AG04449 (cell line): Measurements from ENCODE around the gene STAT1.

Experiments used
- CTCF ChIA-PET: fragments of 350-600 bp; formaldehyde crosslinking; extraction: SDS; loops from one replicate; lab custom pipeline; 2021; ENCODE audit warnings: antibody characterized with exemption; lab: Yijun Ruan, JAX
- POLR2A ChIA-PET: fragments of 400-600, 350-600 bp; formaldehyde crosslinking; extraction: SDS; loops from one replicate; lab custom pipeline; 2020; ENCODE audit warnings: antibody characterized with exemption, inconsistent platforms; lab: Yijun Ruan, JAX
- DNase-seq: peaks from one replicate; pipeline ENCODE4 v3.0.0-alpha.2; 2010; ENCODE audit warnings: low read depth, low spot score
- H3K4me3 ChIP-seq: 2 replicates; pipeline ENCODE4 v1.5.1; 2011; ENCODE audit warnings: low read depth, mild to moderate bottlenecking, control low read depth, low read length
- TF ChIP-seq, protein P1 (sequence below): IDR thresholded peaks from one replicate; pipeline ENCODE4 v1.5.1; 2011; ENCODE audit warnings: mild to moderate bottlenecking, moderate library complexity, low read length, control low read depth, inconsistent platforms; ENCODE audit not compliant: insufficient read depth; ENCODE audit errors: missing control alignments

STAT1 gene

DNA sequence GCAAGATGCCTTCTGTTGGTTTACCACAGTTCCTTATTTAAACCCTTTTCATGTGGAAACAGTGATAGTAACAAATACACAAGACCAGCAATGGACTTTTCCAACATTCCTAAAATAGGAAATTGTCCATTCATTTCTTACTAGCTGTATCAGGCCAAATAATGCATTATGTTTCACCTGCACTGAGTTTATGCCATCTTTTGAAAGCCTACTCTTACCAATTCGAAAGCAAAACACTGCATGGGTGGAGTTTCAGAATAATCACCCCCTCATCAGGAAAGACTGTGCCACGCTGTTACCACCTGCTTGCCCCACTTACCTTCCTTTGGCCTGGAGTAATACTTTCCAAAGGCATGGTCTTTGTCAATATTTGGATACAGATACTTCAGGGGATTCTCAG, 37.5 kb downstream of the STAT1 start:
- TF ChIP-seq, protein P1, sequence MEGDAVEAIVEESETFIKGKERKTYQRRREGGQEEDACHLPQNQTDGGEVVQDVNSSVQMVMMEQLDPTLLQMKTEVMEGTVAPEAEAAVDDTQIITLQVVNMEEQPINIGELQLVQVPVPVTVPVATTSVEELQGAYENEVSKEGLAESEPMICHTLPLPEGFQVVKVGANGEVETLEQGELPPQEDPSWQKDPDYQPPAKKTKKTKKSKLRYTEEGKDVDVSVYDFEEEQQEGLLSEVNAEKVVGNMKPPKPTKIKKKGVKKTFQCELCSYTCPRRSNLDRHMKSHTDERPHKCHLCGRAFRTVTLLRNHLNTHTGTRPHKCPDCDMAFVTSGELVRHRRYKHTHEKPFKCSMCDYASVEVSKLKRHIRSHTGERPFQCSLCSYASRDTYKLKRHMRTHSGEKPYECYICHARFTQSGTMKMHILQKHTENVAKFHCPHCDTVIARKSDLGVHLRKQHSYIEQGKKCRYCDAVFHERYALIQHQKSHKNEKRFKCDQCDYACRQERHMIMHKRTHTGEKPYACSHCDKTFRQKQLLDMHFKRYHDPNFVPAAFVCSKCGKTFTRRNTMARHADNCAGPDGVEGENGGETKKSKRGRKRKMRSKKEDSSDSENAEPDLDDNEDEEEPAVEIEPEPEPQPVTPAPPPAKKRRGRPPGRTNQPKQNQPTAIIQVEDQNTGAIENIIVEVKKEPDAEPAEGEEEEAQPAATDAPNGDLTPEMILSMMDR: no peak
- no peak overlapping the region for H3K4me3 ChIP-seq
- ChIA-PET POLR2A (no interaction called here), CTCF (interaction anchor here (0.8 kb wide), 1 partner anchor 20 kb away, joined by 3 read pairs; no protein-coding TSS in a partner anchor)
- no peak for DNase-seq

DNA sequence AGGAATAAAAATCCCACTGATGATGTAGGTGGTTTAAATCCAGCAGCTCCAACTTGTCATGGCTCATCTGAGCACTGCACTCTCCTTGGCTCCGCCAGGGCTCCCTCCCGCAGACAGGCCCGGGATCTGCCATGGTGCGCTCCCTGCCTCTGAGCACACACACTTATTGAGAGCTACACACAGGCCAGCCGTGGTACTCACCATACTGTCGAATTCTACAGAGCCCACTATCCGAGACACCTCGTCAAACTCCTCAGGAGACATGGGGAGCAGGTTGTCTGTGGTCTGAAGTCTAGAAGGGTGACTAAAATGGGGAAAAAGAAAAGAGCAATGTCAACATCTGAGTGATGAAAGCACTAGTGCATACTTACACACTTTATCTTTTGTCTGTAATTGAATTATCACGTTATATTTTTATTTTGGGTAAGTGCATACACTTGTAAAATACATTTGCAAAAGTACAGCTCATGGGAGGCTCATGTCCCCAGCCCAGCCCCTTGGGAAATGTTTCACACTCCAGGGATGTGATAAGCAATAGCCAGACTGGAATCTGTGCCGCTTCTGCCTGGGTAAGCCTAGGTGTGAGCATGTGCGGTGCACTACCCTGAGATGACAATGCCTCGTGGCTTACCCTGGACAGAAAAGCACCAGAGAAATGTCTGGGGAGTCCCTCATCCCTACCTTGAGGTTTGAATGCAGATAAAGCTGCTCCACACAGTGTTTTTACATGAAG, 39.2 kb downstream of the STAT1 start:
- ChIA-PET CTCF (interaction anchor here (0.8 to 1.6 kb wide), 3 partner anchors 12 to 181 kb away, joined by 3 to 5 read pairs (median 4); no protein-coding TSS in a partner anchor), POLR2A (no interaction called here)
- TF ChIP-seq, protein P1: no peak
- no peak for DNase-seq
- H3K4me3 ChIP-seq: no peak overlapping the region

DNA sequence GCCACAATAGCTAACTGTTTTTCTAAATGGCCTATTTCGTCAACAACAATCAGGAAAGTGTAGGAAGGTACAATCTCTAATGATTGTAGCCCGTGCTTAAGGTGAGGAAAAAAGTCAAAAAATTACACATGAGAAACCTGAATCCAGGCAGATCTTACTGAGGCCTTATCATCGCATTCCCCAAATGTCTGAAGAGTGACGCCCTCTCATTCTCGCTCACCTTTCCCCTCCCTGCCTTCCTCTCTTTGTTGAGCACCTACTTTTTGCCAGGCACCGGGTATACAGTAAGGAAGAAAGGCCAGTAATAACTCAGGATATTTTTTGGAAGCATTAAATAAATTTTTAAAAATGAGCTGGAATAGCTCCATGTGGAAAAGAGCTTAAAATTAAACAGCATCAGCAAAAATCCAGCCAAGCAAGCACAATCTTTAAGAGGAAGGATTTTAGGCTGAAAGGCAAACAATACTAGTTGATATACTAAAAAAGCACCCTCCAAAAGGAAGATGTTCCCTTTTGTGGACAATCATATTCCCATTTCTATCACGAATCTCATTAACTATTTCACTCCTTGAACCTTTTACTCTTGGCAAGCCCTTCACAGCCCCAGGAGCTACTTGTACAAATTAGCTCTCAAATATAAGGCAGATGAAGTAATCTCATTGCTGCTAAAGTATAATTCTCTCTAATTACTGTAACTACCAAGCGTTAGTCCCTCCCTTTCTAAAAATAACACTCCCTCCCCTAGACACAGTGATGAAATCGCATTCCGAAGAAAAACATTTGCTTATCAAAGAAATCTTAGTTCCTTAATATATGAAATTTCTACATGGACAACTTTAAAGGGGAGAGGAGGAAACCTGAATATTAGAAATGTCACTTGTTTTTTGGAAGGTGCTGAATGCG, 40.0 kb downstream of the STAT1 start:
- no peak for DNase-seq
- ChIA-PET CTCF (interaction anchor here (0.6 to 1.6 kb wide), 5 partner anchors 9 to 181 kb away, joined by 3 to 5 read pairs (median 3); no protein-coding TSS in a partner anchor), POLR2A (interaction anchor here (1.1 kb wide), 1 partner anchor 14 kb away, joined by 3 read pairs; no protein-coding TSS in a partner anchor)
- TF ChIP-seq, protein P1: no peak
- no peak overlapping the region for H3K4me3 ChIP-seq

DNA sequence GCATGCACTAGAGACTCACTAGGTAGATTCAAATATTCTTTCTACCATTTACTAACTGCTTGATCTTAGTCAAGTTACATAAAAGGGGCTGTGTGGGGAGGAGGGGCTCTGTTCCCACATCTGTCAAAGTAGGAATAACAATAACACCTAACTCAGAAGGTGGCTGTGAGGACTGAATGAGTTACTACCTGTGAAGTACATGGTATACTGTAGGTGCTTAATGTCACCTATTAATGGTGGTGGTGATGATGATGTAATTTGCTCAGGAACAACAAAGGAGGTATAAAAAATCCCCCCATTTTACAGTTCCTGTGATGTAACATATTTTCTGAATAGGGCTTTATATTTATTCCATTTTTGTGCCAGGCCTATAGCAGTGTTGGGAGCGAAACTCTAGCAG, 40.7 kb downstream of the STAT1 start:
- ChIA-PET POLR2A (interaction anchor here (1.1 kb wide), 1 partner anchor 15 kb away, joined by 3 read pairs; no protein-coding TSS in a partner anchor), CTCF (interaction anchor here (0.9 to 1.6 kb wide), 3 partner anchors 10 to 14 kb away, joined by 3 to 4 read pairs (median 3); no protein-coding TSS in a partner anchor)
- no peak overlapping the region for H3K4me3 ChIP-seq
- TF ChIP-seq, protein P1: no peak
- DNase-seq: no peak

DNA sequence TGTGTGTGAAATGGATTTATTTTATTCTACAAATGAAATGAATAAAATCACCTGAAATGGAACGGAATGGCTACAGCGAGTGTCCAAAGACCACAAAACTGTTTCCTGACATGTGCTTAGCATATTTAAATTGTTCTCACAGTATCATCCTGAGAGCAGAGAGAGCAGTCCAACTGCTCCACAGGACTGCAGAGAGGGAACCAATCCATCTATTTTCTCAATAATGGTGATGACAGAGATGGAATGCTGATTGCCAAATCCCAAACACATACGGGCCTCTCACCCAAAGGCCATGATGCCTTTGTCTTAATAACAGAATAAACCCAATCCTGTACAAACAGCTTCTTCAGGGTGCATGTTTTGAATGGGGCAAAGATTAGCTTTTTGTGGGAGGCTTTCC, 41.1 kb downstream of the STAT1 start:
- ChIA-PET POLR2A (no interaction called here), CTCF (interaction anchor here (1.5 to 1.6 kb wide), 2 partner anchors 10 to 15 kb away, joined by 3 to 4 read pairs; no protein-coding TSS in a partner anchor)
- no peak for DNase-seq
- TF ChIP-seq, protein P1: no peak
- no peak overlapping the region for H3K4me3 ChIP-seq

DNA sequence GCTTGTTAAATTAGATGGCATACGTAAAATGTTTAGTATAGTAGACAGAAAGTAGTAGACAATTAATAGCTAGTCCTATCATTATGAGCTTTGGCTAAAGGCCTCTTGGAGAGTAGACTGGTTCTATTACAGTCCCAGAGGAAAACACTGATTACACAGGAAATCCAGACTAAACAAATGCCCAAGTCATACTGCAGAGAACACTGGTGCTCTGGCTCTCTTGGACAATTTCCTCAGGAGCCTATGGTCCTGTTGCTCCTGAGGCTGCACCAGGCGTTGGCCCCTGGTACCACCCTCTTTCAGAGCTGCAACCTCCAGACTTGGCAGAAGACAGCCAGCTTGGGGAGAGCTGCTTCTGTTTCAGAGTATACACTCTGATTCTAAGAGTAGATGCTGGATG, 41.8 kb downstream of the STAT1 start:
- H3K4me3 ChIP-seq: no peak overlapping the region
- no peak for DNase-seq
- CTCF ChIA-PET: interaction anchor here (0.7 to 1.5 kb wide), 2 partner anchors 9 to 16 kb away, joined by 3 read pairs; no protein-coding TSS in a partner anchor
- TF ChIP-seq, protein P1: no peak
- POLR2A ChIA-PET: no interaction called here
